ENCODE data around the gene KRTAP5-9.
A peak's percentile ranks its signal among the peaks of the same experiment; 100 is the strongest.
"Not testable (repeated sequence)": the region's sequence is repeated elsewhere in the genome, so short reads cannot be mapped to it uniquely, and the experiment has no call there.

Gene KRTAP5-9

GRCh38 chr11:71564430-71564829 is 16.2 kb downstream of the KRTAP5-9 start:
- DNase-seq = no peak

DNA sequence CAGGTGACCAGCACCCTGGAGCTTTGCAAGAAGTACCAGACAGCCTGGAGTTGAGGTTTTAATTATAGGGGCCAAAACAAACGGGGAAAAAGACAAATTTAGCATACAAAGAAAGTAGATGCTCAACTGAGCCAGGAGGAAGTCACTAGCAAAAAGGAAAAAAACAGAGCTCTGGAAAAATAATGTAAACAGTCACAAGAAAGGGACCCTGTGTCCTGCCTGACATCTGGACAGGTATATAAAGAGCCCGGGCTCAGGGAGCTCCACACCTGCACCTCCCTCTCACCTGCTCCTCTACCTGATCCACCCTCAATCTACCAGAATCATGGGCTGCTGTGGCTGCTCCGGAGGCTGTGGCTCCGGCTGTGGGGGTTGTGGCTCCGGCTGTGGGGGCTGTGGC is 17.0 kb downstream of the KRTAP5-9 start, which contains the start of gene KRTAP5-10:
Gene KRTAP5-10 (plus strand): TSS at position 301 of the 400 bp plus-strand sequence. CDS start 25 bp downstream, at position 326.
- DNase-seq = no peak

- no peak for DNase-seq
Measured at GRCh38 chr11:71566081-71566620, 17.9 kb downstream of the KRTAP5-9 start.

DNA sequence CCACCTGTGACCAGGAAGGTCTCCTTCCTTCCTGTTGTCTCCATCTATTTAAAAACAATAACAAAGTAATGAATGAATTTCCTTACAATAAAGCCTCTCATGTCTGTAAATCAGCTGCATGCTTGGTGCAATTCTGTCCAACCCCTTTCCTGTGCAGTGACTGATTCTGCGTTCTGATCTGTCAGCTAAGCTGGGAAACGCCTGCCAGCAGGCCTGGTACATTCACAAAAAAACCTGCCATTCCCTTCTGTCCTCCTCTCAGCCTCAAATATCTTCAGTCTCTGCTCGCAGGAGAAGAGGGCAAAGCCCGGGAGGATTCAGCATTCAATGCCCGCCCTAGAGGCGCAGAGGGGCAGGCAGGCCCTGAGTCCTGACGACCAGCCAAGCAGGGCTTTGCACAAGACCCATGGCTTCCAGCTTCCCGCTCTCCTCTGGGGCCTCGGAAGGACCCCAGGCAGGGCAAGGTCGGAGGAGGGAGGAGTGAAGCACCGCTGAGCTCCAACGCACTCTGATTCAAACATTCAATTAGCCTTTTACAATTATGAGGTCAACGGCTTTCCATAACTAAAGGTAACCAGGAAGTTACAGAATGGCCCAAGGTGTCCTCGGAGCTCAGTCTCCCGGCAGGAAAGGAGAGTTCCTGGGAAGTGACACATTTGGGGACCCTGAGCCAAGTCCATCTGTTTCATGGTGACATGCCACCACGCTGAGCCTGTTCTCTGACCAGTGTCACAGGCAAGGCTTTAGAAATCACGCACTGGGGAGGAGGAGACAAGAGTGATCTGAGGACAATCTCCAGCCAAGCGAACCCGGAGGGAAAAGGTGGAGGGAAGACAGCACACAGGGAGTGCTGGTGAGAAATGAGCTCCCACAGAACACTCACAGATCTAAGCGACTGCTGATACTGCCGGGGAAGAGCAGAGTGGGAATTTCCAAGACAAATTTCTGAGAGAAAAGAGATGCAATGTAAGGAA is 18.7 kb downstream of the KRTAP5-9 start:
- DNase-seq = not testable (repeated sequence)

DNA sequence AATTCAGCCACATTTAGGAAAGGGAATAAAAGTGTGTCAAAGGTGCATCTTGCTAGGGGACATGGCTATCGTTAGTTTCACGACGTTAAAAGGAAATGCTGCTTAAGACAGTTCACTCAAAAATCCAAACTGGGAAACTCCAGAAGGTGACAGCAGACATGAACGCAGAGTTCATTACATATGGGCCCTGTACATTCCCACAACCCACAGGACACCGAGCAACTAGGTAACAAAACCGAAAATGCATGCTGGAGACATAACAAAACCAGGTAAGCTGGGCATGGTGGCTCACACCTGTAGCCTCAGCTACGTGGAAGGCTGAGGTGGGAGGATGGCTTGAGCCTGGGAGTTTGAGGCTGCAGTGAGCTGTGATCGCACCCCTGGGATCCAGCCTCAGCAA is 19.4 kb downstream of the KRTAP5-9 start:
- DNase-seq = not testable (repeated sequence)

- DNase-seq = no peak
Measured at GRCh38 chr11:71568704-71569349, 20.6 kb downstream of the KRTAP5-9 start.

- not testable (repeated sequence) for DNase-seq
Measured at GRCh38 chr11:71571101-71571850, 23.1 kb downstream of the KRTAP5-9 start.

DNA sequence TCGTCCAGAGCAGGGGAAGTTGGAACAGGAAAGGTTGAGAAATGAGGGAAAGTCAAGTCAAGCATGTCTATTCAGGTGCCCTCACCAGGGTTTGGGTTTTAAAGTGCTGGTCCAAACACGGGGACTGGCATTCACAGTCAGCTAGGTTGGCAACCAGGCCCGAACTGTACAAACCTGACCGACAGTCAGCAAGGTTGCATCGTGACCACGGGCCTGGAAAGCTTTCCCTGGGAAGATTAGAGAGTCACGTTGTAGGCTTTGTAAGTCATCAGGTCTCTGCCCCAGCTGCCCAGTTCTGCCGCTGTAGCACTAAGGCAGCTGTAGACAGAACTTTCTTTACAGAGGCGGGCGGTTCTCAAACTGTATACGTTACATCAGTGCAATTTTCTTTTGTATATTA is 24.6 kb downstream of the KRTAP5-9 start:
- no peak for DNase-seq

DNA sequence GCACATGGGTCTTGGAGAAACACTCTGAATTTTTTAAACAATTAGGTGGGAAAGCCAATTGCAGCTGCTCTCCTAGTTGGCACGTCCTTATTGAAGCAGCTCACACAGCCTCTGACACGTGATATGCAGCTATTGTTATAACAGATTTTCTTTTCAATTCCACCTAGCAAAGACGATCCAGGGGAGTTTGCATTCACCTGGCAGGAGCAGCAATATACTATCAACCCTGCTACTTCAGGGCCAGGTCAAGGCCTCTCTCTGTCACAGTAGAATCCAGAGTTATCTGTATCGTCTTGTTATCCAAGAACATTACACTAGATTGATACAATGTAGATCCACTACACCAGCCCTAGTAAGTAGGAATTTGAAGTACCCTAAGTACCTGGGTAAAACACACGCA is 26.2 kb downstream of the KRTAP5-9 start:
- no peak for DNase-seq

- no peak for DNase-seq
Measured at GRCh38 chr11:71575723-71576424, 27.7 kb downstream of the KRTAP5-9 start.

GRCh38 chr11:71576688-71577465 is 28.7 kb downstream of the KRTAP5-9 start:
- not testable (repeated sequence) for DNase-seq

DNA sequence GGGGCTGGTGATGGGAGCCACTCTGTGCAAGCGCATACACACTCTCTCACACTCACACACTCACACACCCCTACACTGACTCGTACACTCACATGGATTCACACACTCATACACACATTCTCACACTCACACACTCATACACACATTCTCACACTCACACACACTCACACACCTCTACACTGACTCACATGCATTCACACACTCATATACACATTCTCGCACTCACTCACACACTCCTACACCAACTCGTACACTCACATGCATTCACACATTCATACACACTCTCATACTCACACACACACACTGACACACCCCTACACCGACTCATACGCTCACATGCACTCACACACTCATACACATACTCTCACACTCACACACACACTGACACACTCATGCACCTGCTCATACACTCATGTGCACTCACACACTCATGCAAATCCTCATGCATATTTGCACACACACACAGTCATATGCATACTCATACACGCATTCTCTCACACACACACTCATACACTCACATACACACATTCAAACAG is 29.3 kb downstream of the KRTAP5-9 start:
- DNase-seq = no peak

GRCh38 chr11:71579513-71579912 is 31.3 kb downstream of the KRTAP5-9 start:
- not testable (repeated sequence) for DNase-seq

GRCh38 chr11:71580057-71581003 is 32.1 kb downstream of the KRTAP5-9 start:
- DNase-seq = peak; percentile 76

GRCh38 chr11:71581826-71582225 is 33.6 kb downstream of the KRTAP5-9 start:
- DNase-seq = no peak

DNA sequence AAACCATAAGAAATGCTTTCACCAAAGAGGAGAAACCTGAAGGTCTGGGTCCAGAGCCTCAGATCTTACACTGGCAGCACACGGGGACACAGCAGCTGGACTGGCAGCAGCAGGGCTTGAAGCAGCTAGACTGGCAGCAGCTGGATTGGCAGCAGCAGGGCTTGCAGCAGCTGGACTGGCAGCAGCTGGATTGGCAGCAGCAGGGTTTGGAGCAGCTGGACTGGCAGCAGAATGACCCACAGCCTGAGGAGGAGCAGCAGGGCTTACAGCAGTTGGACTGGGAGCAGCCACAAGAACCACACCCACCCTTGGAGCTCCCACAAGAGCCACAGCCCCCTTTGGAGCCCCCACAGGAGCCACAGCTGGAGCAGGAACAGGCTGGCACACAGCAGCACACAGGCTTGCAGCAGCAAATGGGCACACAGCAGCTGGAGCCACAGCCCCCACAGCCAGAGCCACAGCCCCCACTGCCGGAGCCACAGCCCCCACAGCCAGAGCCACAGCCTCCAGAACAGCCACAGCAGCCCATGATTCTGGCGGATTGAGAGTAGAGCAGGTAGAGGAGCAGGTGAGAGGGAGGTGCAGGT is 34.2 kb downstream of the KRTAP5-9 start, which contains the start of gene KRTAP5-11:
Gene KRTAP5-11 (minus strand): TSS at position 567 of the 587 bp plus-strand sequence. CDS start 38 bp downstream, at position 529.
- no peak for DNase-seq

DNA sequence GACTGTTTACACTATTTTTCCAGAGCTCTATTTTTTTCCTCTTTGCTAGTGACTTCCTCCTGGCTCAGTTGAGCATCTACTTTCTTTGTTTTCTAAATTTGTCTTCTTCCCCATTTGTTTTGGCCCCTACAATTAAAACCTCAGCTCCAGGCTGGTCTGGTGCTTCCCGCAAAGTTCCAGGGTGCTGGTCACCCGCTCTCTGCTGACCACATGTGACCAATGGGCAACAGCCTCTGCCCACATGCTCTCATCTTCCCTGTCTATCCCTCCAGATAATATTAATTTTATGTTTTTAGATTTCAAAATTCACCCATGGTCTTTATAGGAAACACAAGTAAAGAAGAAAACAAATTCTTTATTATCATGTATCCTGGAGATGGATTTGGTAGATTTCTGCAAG is 34.7 kb downstream of the KRTAP5-9 start:
- not testable (repeated sequence) for DNase-seq

- DNase-seq = not testable (repeated sequence)
Measured at GRCh38 chr11:71585673-71586072, 37.5 kb downstream of the KRTAP5-9 start.

GRCh38 chr11:71588314-71588713 is 40.1 kb downstream of the KRTAP5-9 start:
- not testable (repeated sequence) for DNase-seq
